Measurements from ENCODE around the gene FNDC5. TPM values are rescaled to one million over a fixed set of nuclear protein-coding genes. Genes with fewer than 3 reads are reported as not detected.

The FNDC5 gene
- total RNA-seq, 2 donors from 2014 or later = 6.2 to 18.8 TPM

GRCh38 chr1:32872192-32872460 is 1.4 kb upstream of the FNDC5 start:
- TF ChIP-seq, protein P1, sequence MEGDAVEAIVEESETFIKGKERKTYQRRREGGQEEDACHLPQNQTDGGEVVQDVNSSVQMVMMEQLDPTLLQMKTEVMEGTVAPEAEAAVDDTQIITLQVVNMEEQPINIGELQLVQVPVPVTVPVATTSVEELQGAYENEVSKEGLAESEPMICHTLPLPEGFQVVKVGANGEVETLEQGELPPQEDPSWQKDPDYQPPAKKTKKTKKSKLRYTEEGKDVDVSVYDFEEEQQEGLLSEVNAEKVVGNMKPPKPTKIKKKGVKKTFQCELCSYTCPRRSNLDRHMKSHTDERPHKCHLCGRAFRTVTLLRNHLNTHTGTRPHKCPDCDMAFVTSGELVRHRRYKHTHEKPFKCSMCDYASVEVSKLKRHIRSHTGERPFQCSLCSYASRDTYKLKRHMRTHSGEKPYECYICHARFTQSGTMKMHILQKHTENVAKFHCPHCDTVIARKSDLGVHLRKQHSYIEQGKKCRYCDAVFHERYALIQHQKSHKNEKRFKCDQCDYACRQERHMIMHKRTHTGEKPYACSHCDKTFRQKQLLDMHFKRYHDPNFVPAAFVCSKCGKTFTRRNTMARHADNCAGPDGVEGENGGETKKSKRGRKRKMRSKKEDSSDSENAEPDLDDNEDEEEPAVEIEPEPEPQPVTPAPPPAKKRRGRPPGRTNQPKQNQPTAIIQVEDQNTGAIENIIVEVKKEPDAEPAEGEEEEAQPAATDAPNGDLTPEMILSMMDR (IDR thresholded peaks at IDR 0.05) = no peak
- H3K27ac ChIP-seq = no peak overlapping the region
- ATAC-seq (ENCODE audit: insufficient number of reproducible peaks, low FRiP score, low read depth) = no peak
- H3K4me3 ChIP-seq = no peak overlapping the region
- DNase-seq (ENCODE audit: low spot score) = no peak
- H3K9me3 ChIP-seq = no peaks in the 10 kb centered on the region
- H3K4me1 ChIP-seq (ENCODE audit: control insufficient read depth in 1 of 2, low read depth in 2 of 2) = peaks cover 6 to 38% of the 10 kb centered on the region in 2 donors
- H3K27me3 ChIP-seq (replicated peaks; ENCODE audit: insufficient read depth) = no peaks in the 10 kb centered on the region
- H3K36me3 ChIP-seq = no peaks in the 10 kb centered on the region

GRCh38 chr1:32871364-32872191 is 866 bp upstream of the FNDC5 start:
- ATAC-seq (ENCODE audit: insufficient number of reproducible peaks, low FRiP score, low read depth) = no peak
- Histone ChIP-seq H3K27ac (peak overlapping the region in 1 of 2 donors; percentile 44), H3K27me3 (replicated peaks; ENCODE audit: insufficient read depth) (no peaks in the 10 kb centered on the region), H3K9me3 (no peaks in the 10 kb centered on the region), H3K36me3 (no peaks in the 10 kb centered on the region), H3K4me1 (ENCODE audit: control insufficient read depth in 1 of 2, low read depth in 2 of 2) (peaks cover 6 to 42% of the 10 kb centered on the region in 2 donors), H3K4me3 (peak overlapping the region; percentile 75)
- TF ChIP-seq, protein P1 (IDR thresholded peaks at IDR 0.05) = no peak
- no peak for DNase-seq (ENCODE audit: low spot score)

DNA sequence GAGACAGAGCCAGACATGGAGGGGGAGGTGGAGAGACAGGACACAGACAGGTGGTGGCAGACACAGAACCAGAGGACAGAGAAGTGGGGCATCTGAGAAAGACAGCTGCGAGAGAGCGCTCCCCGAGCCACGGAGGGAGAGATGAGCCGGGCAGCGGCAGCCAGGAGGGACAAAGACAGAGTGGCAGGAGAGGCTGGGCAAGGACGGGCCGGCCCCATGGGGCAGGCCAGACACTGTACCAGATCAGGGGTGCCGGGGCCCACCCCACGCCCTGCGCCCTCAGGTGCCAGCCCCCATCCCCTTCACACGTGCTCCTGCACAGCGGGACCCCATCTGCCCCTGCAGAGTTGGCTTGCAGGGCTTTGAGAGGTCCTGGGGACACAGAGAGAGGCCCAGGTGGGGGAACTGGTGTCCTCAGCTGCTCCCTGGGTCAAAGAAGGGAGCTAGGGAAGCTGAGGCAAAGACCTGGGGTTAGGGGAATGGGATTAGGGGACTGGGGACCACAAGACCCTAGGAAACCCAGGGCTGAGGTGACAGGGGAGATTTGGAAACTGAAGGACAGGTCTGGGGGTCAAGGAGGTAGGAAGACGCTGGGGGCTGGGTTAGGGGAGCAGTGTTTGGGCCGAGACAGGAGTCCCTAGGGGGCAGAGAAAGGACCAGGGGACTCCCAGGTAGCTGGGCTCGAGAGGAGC is 643 bp downstream of the FNDC5 start:
- no peaks in the 10 kb centered on the region for H3K36me3 ChIP-seq
- H3K27ac ChIP-seq = peak overlapping the region; percentile 42 to 53
- TF ChIP-seq, protein P1 (IDR thresholded peaks at IDR 0.05) = no peak
- H3K4me1 ChIP-seq (ENCODE audit: control insufficient read depth in 1 of 2, low read depth in 2 of 2) = peaks cover 13 to 56% of the 10 kb centered on the region in 2 donors
- H3K27me3 ChIP-seq (replicated peaks; ENCODE audit: insufficient read depth) = no peaks in the 10 kb centered on the region
- peak overlapping the region; percentile 69 for H3K4me3 ChIP-seq
- no peak for ATAC-seq (ENCODE audit: insufficient number of reproducible peaks, low FRiP score, low read depth)
- no peaks in the 10 kb centered on the region for H3K9me3 ChIP-seq
- DNase-seq (ENCODE audit: low spot score) = no peak

- ATAC-seq (ENCODE audit: insufficient number of reproducible peaks, low FRiP score, low read depth) = no peak
- Histone ChIP-seq H3K36me3 (no peaks in the 10 kb centered on the region), H3K4me3 (no peak overlapping the region), H3K27ac (peak overlapping the region in 1 of 2 donors; percentile 53), H3K27me3 (replicated peaks; ENCODE audit: insufficient read depth) (no peaks in the 10 kb centered on the region), H3K9me3 (no peaks in the 10 kb centered on the region), H3K4me1 (ENCODE audit: control insufficient read depth in 1 of 2, low read depth in 2 of 2) (peaks cover 22 to 68% of the 10 kb centered on the region in 2 donors)
- DNase-seq (ENCODE audit: low spot score) = no peak
- TF ChIP-seq, protein P1 (IDR thresholded peaks at IDR 0.05) = no peak
These were observed 1.8 kb downstream of the FNDC5 start for GRCh38 chr1:32868806-32869455.

DNA sequence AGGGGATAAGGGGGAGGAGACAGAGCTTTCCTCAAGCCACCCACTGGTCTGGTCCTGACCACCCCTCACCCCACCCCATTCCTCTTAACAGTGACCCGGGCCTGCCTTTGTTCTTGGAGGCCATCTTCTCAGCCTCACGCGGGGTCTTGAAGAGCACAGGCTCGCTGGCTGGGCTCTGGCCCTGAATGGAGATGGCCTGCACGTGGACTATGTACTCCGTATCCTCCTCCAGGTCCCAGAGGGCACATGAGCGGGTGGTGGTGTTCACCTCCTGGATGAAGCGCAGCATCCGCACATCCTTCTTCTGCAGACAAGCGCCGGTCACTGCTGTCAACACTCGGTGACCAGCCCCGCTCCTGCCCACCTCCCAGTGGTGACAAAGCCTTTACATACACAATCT is 2.6 kb downstream of the FNDC5 start:
- Histone ChIP-seq H3K27ac (peak overlapping the region in 1 of 2 donors; percentile 53), H3K4me1 (ENCODE audit: control insufficient read depth in 1 of 2, low read depth in 2 of 2) (peaks cover 30 to 76% of the 10 kb centered on the region in 2 donors), H3K4me3 (no peak overlapping the region), H3K27me3 (replicated peaks; ENCODE audit: insufficient read depth) (no peaks in the 10 kb centered on the region), H3K36me3 (no peaks in the 10 kb centered on the region), H3K9me3 (no peaks in the 10 kb centered on the region)
- ATAC-seq (ENCODE audit: insufficient number of reproducible peaks, low FRiP score, low read depth) = no peak
- DNase-seq (ENCODE audit: low spot score) = no peak
- TF ChIP-seq, protein P1 (IDR thresholded peaks at IDR 0.05) = no peak

Measured in thoracic aorta (tissue), 2 donors.